Inflammatory macrophage (primary cell): ENCODE data around the gene CLK3.
"Not testable (repeated sequence)": the region's sequence is repeated elsewhere in the genome, so short reads cannot be mapped to it uniquely, and the experiment has no call there.

Experiments
- DNase-seq, 2 donors: peaks; one replicate each; pipeline ENCODE4 v3.0.0-alpha.2; 2020 to 2022

The CLK3 gene

GRCh38 chr15:74646480-74646879 lies 30.8 kb downstream of the CLK3 start:
- DNase-seq: no peak

DNA sequence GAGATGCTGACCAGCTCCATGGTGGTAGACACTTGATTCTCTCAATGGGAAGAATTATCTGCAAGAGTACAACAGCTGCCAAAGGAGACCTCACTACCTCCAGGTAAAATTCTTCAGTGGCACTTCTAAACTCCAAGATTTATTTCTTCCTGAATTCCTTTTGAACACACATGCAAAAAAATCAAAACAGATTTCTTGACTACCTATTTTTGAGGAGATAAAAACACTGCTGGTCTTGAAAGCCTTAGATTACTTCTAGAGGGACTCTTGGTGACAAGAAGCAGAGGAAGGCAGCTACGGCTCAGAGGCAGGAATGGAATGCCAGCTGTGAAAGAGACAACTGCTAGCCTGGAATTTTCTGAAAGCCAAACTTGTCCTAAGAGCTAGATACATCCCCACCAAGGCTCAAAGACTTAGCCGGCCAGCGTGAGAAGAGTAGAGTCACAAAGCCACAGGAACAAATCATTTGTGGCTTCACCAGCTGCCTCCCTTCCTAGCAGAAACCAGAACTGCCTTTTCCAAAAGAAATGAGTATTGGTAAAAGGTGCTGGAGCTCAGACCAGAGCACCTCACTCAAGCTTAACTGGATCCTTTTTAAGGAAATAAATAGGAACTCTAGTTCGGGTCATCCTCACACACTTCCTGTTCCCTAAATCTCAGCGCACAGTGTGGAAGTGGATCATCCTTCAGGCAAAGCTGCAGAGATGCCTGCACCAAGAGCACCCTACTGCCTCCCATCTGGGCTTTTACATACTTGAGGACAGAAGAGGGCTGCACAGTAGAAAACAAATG lies 32.6 kb downstream of the CLK3 start:
- DNase-seq: peak; percentile 22 to 42

DNA sequence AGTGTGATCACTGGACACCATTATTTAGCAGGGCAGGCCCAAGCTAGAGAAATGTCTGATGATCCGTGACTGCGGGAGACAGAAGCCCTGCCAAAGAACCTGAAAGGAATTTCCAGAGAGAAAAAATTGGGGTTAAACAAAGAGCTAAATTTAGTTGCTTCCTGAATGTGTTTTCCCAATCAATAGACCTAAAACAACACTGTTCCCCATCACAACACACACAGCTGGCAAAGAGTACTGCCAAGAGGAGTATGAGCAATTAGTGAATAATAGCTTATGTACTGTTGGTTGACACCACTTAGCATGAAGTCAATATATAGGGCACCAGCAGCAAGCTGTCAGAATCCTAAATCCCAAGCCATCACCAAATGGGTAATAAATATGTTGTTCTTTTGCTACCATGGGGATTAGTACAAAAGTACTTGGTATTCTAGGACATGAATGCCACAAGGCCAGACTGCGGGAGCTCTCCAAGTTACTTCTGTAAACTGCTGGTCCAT lies 35.7 kb downstream of the CLK3 start:
- no peak for DNase-seq

DNA sequence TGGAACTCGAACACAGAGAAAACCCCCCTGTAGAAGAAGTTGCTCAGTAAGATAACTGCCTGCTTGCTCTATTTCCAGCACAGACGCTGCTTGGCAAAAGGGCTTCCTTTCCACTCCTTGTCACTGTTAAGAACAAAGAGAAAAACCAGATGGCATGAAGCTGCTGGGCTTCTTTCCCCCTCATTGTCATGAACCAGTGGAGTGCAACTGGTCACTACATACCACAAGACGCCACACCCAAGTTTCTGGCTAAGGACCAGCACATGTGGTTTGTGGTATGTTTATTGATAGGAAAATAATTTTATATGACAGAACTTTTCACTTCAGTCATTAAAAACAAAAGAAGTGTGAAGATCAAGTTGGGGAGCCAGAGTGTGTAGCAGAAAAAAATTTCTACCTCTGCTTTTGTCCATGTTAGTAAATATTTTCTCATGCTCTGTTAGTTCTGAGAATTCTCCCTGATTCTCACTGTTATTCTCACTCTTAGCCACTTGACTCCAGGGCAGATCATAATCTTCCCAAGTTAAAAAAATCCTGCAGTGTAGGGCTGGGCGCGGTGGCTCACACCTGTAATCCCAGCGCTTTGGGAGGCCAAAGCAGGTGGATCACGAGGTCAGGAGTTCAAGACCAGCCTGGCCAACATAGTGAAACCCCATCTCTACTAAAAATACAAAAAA lies 37.9 kb downstream of the CLK3 start:
- DNase-seq: no peak

GRCh38 chr15:74655424-74655823 lies 39.8 kb downstream of the CLK3 start:
- DNase-seq: no peak

DNA sequence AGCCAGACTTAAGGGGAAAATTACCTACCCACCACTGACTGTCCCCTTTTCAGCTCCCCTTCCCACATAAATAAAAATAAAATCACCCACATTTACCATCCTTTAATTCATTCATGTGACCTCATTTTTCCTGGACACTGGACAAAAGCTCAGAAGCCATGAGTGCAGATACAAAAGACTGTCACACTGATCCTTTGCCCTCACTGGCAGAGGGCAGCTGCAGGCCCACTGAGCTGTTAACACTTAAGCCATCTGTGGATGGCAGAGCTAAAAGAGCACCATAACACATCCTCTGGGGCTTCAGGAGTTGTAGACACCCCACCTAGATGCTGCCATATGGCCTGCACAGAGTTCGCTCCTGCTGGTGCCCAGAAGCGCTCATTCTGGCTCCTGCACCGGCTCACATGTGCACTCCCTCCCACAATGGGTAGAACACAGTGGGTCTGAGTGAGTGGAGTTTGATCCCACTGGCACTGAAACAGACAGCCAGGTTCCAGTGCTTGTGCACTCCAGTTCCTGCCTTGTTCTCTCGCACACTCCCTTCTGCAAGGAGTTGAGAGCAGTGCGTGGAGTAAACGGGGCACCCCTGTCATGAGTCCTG lies 41.4 kb downstream of the CLK3 start:
- no peak for DNase-seq

DNA sequence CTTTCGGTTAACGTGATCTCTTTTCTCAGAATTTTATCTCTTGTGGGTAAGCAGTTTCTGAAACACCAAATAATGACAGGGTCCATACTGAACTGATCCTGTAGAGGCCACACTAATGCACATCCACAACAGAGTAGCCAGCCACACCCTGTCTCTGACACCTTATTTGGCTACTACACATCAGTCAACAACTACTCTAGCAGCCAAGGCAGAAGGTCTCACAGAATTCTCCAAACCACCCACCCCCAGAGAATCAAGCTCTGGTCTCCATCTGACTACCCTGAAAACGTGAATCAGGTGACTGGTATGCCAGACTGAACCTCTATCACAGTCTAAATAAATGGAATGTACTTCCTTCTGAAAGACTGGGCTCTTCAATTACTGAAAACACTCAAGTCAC lies 42.2 kb downstream of the CLK3 start:
- no peak for DNase-seq

- DNase-seq: not testable (repeated sequence)
Observed at GRCh38 chr15:74661280-74661679, 45.6 kb downstream of the CLK3 start.

GRCh38 chr15:74662064-74662860 lies 46.6 kb downstream of the CLK3 start:
- DNase-seq: no peak

DNA sequence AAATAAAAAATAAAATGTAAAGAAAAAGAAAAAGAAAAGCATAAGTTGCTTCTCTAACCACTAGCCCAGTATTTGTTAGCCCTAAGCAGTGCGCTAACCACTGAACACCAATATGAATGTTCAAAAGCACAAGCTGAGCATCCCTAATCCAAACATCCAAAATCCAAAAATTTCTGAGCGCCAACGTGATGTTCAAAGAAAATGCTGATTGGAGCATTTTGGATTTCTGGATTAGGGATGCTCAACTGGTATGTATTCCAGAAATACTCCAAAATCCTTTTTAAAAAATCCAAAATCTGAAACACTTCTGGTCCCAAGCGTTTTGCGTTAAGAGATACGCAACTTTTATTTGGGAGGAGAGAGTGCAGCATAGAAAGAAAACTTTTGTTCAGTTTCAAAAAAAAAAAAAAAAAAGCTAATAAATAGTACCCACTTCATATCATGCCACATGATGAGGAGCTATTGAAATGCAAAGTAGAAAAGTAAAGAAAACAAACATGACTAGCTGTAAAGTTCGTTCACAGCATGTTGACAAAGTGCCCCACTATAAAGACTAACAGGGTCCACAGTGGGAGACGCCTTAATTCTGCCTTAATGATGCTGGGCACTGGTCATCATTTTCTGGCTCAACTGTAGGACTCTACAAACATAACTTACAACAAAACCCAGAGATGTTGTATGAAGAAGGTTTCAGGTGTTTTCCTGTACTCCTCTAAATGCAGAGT lies 47.8 kb downstream of the CLK3 start:
- DNase-seq: no peak

DNA sequence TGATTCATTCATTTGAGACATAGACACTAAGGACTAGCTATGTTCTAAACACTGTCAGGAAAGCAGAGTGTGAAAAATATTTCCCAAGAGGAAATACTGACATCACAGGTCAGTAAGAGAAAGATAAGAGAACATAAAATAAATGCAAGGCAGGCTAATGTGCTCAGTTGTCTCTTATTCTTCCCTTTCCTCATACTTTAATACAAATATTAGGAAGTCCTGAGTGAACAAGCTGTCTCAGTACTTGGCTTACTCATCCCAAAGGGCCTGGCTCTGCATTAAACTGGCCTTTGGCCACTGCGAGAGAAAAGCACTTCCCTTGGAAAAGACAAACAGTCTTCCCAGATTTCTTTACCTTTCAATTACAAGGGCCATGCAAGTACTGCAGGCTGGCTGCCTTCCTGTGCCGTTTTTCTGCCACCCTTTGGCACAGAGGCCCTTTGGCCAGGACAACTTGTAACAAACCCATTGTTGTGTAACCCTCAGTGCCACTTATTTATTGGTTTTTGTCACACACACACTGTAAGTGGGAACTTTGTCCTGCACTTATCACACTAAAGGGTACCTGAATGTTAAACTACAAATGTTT lies 48.5 kb downstream of the CLK3 start:
- DNase-seq: peak; percentile 21

GRCh38 chr15:74664670-74665069 lies 49.0 kb downstream of the CLK3 start:
- DNase-seq: no peak

GRCh38 chr15:74667975-74668374 lies 52.3 kb downstream of the CLK3 start:
- no peak for DNase-seq

DNA sequence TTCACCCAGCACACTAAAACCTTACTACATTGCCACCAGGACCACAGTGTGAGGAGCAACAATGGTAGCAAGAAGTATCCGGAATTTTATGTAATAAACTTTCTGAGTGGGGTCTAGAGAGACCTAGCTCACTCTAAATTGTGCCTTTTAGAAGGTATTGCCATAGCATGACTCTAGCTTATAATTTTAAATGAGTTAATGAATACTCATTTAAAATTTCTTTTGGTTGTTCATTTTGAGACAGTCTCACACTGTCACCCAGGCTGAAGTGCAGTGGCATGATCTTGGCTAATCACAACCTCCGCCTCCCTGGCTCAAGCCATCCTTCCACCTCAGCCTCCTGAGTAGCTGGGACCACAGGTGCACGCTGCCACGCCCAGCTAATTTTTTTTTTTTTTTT lies 54.0 kb downstream of the CLK3 start:
- no peak for DNase-seq

DNA sequence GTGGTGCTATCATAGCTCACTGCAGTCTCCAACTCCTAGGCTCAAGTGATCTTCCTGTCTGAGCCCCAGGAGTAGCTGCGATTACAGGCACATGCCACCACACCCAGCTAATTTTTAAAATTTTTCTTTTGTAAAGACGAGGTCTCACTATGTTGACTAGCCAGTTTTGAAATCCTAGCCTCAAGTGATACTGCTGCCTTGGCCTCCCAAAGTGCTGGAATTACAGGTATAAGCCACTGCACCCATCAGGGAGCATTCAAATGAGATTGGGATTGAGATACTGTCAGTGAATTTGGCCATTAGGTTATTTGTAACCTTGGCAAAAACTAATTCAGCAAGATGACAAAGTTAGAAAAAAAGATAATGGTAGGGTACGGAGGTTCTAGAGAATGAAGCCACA lies 58.5 kb downstream of the CLK3 start:
- DNase-seq: no peak

DNA sequence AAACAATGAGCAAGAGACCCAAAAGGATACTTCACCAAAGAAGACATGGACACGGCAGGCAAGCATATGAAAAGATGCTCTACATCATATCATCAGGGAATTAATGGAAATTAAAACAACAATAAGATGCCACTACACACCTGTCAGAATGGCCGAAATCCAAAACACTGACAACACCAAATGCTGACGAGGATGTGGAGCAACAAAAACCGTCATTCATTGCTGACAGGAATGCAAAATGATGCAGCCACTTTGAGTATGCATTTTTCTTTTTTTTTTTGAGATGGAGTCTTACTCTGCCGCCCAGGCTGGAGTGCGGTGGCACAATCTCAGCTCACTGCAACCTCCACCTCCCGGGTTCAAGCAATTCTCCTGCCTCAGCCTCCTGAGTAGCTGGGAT lies 61.2 kb downstream of the CLK3 start:
- no peak for DNase-seq
